SK-N-MC (cell line): ENCODE results near the gene MDC1.
"Not testable (repeated sequence)": the region's sequence is repeated elsewhere in the genome, so short reads cannot be mapped to it uniquely, and the experiment has no call there.

Experiments
- DNase-seq: peaks from one replicate; pipeline ENCODE4 v3.0.0-alpha.2; 2011; ENCODE audit warnings: low read depth, low spot score
- H3K27ac ChIP-seq: fragments of 200-600 bp; sonication (generic); 2 replicates; pipeline ENCODE4 v1.5.1; 2016; ENCODE audit warnings: mixed run types
- H3K36me3 ChIP-seq: fragments of 200-600 bp; sonication (generic); 2 replicates; pipeline ENCODE4 v1.6.1; 2017; ENCODE audit warnings: antibody characterized with exemption, low read length, mixed read lengths; ENCODE audit not compliant: insufficient read depth
- H3K4me3 ChIP-seq: fragments of 200-600 bp; sonication (generic); 2 replicates; pipeline ENCODE4 v1.5.1; 2016
- H3K9ac ChIP-seq: fragments of 200-600 bp; sonication (generic); 2 replicates; pipeline ENCODE4 v1.8.0; 2017; ENCODE audit warnings: mixed run types, mixed read lengths; ENCODE audit not compliant: insufficient read length
- H3K9me3 ChIP-seq: fragments of 200-600 bp; sonication (generic); 2 replicates; pipeline ENCODE4 v1.6.1; 2017; ENCODE audit warnings: low read depth, mild to moderate bottlenecking, antibody characterized with exemption, low read length, moderate library complexity, mixed read lengths
- EZH2 ChIP-seq: fragments of 200-600 bp; sonication (generic); IDR thresholded peaks from one replicate; pipeline ENCODE4 v1.6.1; 2017; ENCODE audit warnings: antibody characterized with exemption
- FOXP2 ChIP-seq: optimal IDR thresholded peaks from 2 replicates; pipeline ENCODE3; 2011; ENCODE audit warnings: mild to moderate bottlenecking, moderate library complexity; ENCODE audit not compliant: insufficient read depth; ENCODE audit errors: extremely low read length, control extremely low read depth
- POLR2AphosphoS5 ChIP-seq: IDR thresholded peaks from 2 replicates; pipeline ENCODE4 v1.6.1; 2012; ENCODE audit warnings: mild to moderate bottlenecking, low read depth, low read length, borderline replicate concordance

The MDC1 gene

GRCh38 chr6:30730601-30731435, 13.7 kb upstream of the MDC1 start:
- no peak overlapping the region for H3K4me3 ChIP-seq
- H3K27ac ChIP-seq = no peak overlapping the region
- H3K36me3 ChIP-seq = peaks cover 8% of the 10 kb centered on the region
- DNase-seq = no peak
- no peaks in the 10 kb centered on the region for H3K9me3 ChIP-seq
- no peak overlapping the region for H3K9ac ChIP-seq
- TF ChIP-seq EZH2 (no peak), FOXP2 (no peak), POLR2AphosphoS5 (no peak)

- TF ChIP-seq FOXP2 (no peak), EZH2 (no peak), POLR2AphosphoS5 (no peak)
- DNase-seq = no peak
- no peak overlapping the region for H3K9ac ChIP-seq
- no peaks in the 10 kb centered on the region for H3K9me3 ChIP-seq
- H3K27ac ChIP-seq = peak overlapping the region; percentile 2; the same call in 1 of the 2 replicates
- H3K4me3 ChIP-seq = no peak overlapping the region
- H3K36me3 ChIP-seq = peaks cover 30% of the 10 kb centered on the region
Observed at GRCh38 chr6:30727920-30728553, 11.0 kb upstream of the MDC1 start.

- no peak for TF ChIP-seq FOXP2
- no peak for TF ChIP-seq EZH2
- TF ChIP-seq POLR2AphosphoS5 = no peak; the same call in 1 of the 2 replicates
- DNase-seq = no peak
- H3K9ac ChIP-seq = no peak overlapping the region
Observed at GRCh38 chr6:30726506-30727413, 9.7 kb upstream of the MDC1 start.

GRCh38 chr6:30725713-30726505, 8.8 kb upstream of the MDC1 start:
- Histone ChIP-seq H3K36me3 (peaks cover 49% of the 10 kb centered on the region), H3K9me3 (no peaks in the 10 kb centered on the region), H3K9ac (no peak overlapping the region), H3K4me3 (no peak overlapping the region), H3K27ac (no peak overlapping the region; the same call in 1 of the 2 replicates)
- TF ChIP-seq FOXP2 = no peak
- no peak for TF ChIP-seq EZH2
- TF ChIP-seq POLR2AphosphoS5 = peak; percentile 90
- DNase-seq = no peak

More at GRCh38 chr6:30726506-30727413, 9.7 kb upstream of the MDC1 start:
- no peaks in the 10 kb centered on the region for H3K9me3 ChIP-seq
- peaks cover 43% of the 10 kb centered on the region for H3K36me3 ChIP-seq
- no peak overlapping the region for H3K4me3 ChIP-seq
- peak overlapping the region; percentile 66 for H3K27ac ChIP-seq

- no peaks in the 10 kb centered on the region for H3K9me3 ChIP-seq
- peak overlapping the region; percentile 69 for H3K27ac ChIP-seq
- no peak for TF ChIP-seq FOXP2
- peak; percentile 52; the same call in 1 of the 2 replicates for TF ChIP-seq POLR2AphosphoS5
- 0 out of 2 replicates have a peak overlapping the region, but pooled peaks have one; percentile 28 for H3K4me3 ChIP-seq
- DNase-seq = no peak
- no peak overlapping the region for H3K9ac ChIP-seq
- H3K36me3 ChIP-seq = peaks cover 51% of the 10 kb centered on the region
Observed at GRCh38 chr6:30724906-30725667, 8.0 kb upstream of the MDC1 start.

GRCh38 chr6:30723843-30724741, 7.0 kb upstream of the MDC1 start:
- H3K27ac ChIP-seq = peak overlapping the region; percentile 69
- peak overlapping the region; percentile 28; the same call in 1 of the 2 replicates for H3K4me3 ChIP-seq
- not testable (repeated sequence) for H3K9me3 ChIP-seq, H3K9ac ChIP-seq, DNase-seq
- H3K36me3 ChIP-seq = peaks cover 46% of the 10 kb centered on the region

- Histone ChIP-seq H3K9ac (peak overlapping the region; percentile 99), H3K27ac (peak overlapping the region; percentile 95), H3K36me3 (peaks cover 46% of the 10 kb centered on the region), H3K4me3 (peak overlapping the region; percentile 85)
- not testable (repeated sequence) for H3K9me3 ChIP-seq, DNase-seq
Observed at GRCh38 chr6:30723159-30723842, 6.2 kb upstream of the MDC1 start.
